Stimulated activated CD4-positive, alpha-beta T cell treated with anti-CD3 and anti-CD28 coated beads, TNF-alpha, amount 100 ng/mL, for 1 hour (primary cell): ENCODE data around the gene ZNF700.
A peak's percentile ranks its signal among the peaks of the same experiment; 100 is the strongest.
"Not testable (repeated sequence)": the region's sequence is repeated elsewhere in the genome, so short reads cannot be mapped to it uniquely, and the experiment has no call there.

Experiments
- DNase-seq, 3 donors: peaks; one replicate each; pipeline ENCODE4 v3.0.0-alpha.2; 2020; ENCODE audit warnings: low read depth in 3 of 3, low spot score in 1 of 3

The ZNF700 gene

DNA sequence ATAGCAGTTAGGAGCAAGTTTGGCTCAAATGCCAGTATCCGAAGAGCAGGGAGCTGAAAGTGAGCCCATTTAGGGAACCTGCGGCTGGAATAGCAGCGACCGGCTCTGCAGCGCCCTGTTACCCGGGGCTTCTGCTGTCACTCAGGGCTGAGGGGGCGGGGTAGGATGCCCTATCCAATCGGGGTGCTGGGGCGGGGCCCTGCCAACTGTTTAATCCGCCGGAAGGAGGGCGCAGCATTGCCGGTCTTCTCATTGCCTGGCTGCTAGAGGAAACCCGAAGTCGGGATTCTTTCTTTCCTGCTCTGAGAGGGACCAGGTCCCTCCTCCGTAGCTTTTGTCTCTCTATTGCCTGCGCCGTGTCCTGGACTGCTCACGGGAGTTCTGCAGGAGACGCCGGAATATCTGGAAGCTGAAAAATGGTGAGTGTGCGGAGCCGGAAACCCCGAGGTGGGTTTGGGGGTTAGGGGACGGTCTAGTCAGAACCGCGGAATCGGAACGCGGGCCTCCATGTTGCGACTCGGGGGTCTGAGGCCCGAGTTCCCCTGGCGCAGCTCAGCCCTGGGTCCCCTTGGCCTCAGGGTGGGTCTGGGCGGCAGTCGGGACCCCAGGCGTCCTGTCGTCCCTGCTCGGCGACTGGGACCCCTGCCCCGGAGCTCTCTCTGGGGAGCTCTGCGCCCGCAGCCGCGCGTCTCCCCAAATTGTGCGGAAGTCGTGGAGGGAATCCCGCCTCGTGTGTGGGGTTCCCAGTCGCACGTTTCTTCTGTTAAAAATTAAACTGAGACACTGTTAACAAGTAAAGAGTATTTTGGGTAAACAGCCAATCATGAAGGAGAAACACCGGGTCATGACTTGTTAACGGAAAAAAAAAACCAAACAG, 62.7 kb downstream of the ZNF700 start:
- DNase-seq: peak; percentile 70 to 89 (median 72)

DNA sequence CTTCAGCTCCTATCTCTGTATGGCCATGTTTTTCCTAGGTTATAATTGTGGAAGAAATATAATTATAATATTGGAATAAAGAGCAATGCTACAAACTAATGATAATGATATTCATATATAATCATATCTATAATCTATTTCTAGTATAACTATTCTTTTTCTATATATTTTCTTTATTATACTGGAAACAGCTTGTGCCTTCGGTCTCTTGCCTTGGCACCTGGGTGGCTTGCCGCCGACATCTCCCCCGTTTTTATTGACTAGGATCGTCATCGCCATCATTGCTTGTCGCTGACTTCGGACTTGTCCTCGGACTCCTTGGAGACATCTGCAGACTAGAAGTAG, 64.2 kb downstream of the ZNF700 start:
- no peak for DNase-seq

DNA sequence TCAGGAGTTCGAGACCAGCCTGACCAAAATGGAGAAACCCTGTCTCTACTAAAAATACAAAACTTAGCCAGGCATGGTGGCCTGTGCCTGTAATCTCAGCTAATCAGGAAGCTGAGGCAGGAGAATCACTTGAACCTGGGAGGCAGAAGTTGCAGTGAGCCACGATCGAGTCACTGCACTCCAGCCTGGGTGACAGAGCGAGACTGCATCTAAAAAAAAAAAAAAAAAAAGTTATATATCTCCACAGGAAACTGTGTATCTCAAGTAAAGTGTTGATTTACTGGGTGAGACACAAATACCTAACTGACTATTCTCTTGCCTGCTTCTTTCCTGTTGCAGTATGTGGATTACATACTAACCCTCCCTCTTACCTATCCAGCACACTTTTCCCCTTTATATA, 67.0 kb downstream of the ZNF700 start:
- DNase-seq: not testable (repeated sequence)

DNA sequence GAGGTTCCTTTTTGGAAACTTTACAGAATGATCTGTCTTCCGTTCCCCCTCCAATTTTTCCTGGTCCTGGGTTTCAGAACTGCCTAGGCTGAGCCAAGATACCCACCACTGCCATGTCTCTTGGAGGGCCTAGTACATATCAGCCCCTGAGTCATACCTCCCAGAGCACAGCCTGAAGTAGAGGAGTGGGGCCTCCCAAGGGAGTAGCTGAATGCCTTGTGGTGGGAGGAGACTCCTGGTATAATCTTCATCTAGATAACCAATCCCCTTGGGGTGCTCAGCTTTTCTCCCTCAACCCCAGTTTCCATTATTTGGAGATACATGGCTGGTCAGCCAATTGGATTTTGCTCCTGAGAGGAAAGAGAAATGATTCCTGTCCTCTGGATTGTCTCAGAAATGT, 70.3 kb downstream of the ZNF700 start:
- no peak for DNase-seq
